Hematopoietic multipotent progenitor cell treated with erythropoietin and hydrocortisone succinate and interleukin-3 and kit ligand, for 4 days (in vitro differentiated cells): ENCODE data around the gene LORICRIN.

Source experiments
- DNase-seq: peaks from one replicate; pipeline ENCODE4 v3.0.0-alpha.2; 2015

LORICRIN gene

DNA sequence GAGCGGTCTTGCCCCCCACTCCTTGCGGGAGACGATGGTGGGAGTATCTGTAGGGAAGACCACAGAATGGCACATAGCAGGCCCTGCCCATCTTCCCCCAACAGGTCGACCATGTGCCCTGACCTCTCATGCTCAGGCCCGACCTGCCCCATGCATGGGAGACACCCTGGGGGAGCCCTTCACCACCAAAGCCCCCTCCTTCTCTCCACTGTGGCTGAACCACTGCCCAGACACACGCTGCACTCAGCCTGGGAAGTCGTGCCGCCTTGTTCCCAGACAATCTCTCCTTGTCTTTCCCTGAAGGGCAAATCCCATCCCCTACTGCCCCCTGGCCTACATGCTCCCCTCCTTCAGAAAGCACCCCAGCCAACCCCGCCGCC, 47.7 kb downstream of the LORICRIN start:
- no peak for DNase-seq

DNA sequence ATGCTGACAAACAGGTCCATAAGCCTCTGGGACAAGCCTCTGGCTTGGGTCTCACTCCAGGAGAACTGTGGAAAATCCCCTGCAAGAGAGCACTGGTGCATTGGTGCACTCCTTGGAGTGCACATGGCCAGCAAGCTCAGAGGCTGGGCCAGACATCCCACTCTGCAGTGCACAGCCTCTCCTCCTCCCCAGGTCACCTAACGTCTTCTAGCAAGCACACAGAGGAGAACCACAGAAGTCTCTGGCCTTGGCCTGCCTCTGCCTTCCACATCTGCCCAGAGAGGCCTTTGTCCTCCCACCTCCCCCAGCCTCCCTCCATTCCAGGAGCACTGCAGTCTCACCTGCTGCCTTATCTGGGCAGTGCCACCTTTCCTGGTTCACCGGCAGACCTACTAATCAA, 49.1 kb downstream of the LORICRIN start:
- DNase-seq: no peak

DNA sequence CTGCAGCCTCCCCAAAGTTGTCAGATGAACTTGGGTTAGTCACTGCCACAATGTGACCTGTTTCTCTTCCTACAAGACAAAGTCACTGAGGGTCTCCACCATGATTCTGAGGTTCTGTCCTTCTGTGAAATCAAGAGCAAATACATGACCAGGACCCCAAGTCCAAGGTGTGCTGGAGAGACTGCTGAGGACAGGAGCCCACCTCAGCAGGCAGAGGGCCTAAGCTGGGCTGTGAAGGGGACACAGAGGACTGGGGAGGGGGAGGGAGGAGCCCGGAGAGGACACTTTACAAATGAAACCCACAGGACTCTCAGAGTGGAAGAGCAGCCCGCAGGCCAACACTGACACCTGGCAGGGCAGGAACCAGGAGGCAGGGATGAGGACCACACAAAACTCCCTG, 50.0 kb downstream of the LORICRIN start:
- no peak for DNase-seq

DNA sequence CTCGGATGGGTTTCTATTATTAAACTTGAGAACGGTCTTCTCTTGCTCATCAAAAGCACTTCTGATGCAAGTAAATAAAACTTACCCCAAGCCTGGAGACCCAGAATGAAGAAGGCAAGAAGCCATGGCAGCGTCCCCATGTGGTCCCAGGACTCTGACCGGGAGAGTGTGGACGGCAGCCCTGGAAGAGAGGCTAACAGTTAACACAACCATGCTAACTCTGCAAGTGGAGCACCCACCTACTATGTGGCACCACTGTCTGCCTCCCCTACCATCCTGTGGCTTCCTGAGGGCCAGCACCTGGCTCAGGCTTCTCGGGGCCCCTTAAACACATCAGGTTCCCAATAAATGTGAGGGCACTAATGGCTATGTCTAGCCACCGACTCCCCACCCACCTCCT, 51.0 kb downstream of the LORICRIN start:
- no peak for DNase-seq
